B cell (primary cell): ENCODE measurements around the gene ZNF609.

Source experiments
- EZH2 ChIP-seq: IDR thresholded peaks from 2 replicates; pipeline ENCODE4 v1.6.1; 2012; ENCODE audit warnings: borderline replicate concordance, low read depth, mild to moderate bottlenecking, moderate library complexity, low read length; ENCODE audit not compliant: insufficient read depth, poor library complexity, severe bottlenecking
- TF ChIP-seq, protein P1 (sequence below): fragments of 200-600 bp; IDR thresholded peaks from one replicate; pipeline ENCODE4 v1.8.0; 2022; ENCODE audit warnings: antibody characterized with exemption, mild to moderate bottlenecking

DNA sequence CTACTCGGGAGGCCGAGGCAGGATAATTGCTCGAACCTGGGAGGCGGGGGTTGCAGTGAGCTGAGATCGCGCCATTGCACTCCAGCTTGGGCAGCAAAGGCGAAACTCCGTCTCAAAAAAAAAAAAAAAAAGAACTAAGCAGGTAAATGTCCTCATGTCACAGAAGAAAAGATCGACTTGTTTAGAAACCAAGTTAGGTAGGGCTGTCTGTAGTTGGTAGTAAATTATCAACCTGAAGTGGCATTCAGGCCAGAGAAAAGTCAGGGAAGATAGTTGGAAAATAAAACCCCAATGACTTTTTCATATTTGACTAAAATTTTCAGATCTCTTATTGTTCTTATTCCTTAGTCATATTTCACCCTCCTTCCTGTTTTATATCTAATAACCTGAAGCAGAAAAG lies 55.4 kb downstream of the ZNF609 start:
- TF ChIP-seq, protein P1, sequence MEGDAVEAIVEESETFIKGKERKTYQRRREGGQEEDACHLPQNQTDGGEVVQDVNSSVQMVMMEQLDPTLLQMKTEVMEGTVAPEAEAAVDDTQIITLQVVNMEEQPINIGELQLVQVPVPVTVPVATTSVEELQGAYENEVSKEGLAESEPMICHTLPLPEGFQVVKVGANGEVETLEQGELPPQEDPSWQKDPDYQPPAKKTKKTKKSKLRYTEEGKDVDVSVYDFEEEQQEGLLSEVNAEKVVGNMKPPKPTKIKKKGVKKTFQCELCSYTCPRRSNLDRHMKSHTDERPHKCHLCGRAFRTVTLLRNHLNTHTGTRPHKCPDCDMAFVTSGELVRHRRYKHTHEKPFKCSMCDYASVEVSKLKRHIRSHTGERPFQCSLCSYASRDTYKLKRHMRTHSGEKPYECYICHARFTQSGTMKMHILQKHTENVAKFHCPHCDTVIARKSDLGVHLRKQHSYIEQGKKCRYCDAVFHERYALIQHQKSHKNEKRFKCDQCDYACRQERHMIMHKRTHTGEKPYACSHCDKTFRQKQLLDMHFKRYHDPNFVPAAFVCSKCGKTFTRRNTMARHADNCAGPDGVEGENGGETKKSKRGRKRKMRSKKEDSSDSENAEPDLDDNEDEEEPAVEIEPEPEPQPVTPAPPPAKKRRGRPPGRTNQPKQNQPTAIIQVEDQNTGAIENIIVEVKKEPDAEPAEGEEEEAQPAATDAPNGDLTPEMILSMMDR, result no peak
- TF ChIP-seq EZH2, result no peak
